Rectal smooth muscle tissue (tissue), 1 donor: ENCODE measurements around the gene PADI1.

Source experiments
- H3K27ac ChIP-seq: one replicate; pipeline ENCODE4 v1.7.0; 2013; ENCODE audit warnings: low read depth, low read length, inconsistent platforms
- H3K27me3 ChIP-seq: one replicate; pipeline ENCODE4 v1.7.0; 2013; ENCODE audit warnings: low read length; ENCODE audit not compliant: control insufficient read depth, insufficient read depth
- H3K36me3 ChIP-seq: one replicate; pipeline ENCODE4 v1.7.0; 2013; ENCODE audit warnings: low read length; ENCODE audit not compliant: control insufficient read depth, insufficient read depth
- H3K4me1 ChIP-seq: one replicate; pipeline ENCODE4 v1.7.0; 2013; ENCODE audit warnings: low read length; ENCODE audit not compliant: control insufficient read depth, insufficient read depth
- H3K4me3 ChIP-seq: one replicate; pipeline ENCODE4 v1.7.0; 2013; ENCODE audit warnings: low read length
- H3K9ac ChIP-seq: one replicate; pipeline ENCODE4 v1.7.0; 2013; ENCODE audit warnings: low read length

PADI1 gene

GRCh38 chr1:17167041-17167785 lies 37.7 kb upstream of the PADI1 start:
- Histone ChIP-seq H3K9ac (no peak overlapping the region), H3K4me3 (no peak overlapping the region), H3K27ac (no peak overlapping the region), H3K36me3 (no peaks in the 10 kb centered on the region), H3K27me3 (no peaks in the 10 kb centered on the region), H3K4me1 (no peaks in the 10 kb centered on the region)

GRCh38 chr1:17167786-17168090 lies 37.2 kb upstream of the PADI1 start:
- H3K27ac ChIP-seq: no peak overlapping the region

DNA sequence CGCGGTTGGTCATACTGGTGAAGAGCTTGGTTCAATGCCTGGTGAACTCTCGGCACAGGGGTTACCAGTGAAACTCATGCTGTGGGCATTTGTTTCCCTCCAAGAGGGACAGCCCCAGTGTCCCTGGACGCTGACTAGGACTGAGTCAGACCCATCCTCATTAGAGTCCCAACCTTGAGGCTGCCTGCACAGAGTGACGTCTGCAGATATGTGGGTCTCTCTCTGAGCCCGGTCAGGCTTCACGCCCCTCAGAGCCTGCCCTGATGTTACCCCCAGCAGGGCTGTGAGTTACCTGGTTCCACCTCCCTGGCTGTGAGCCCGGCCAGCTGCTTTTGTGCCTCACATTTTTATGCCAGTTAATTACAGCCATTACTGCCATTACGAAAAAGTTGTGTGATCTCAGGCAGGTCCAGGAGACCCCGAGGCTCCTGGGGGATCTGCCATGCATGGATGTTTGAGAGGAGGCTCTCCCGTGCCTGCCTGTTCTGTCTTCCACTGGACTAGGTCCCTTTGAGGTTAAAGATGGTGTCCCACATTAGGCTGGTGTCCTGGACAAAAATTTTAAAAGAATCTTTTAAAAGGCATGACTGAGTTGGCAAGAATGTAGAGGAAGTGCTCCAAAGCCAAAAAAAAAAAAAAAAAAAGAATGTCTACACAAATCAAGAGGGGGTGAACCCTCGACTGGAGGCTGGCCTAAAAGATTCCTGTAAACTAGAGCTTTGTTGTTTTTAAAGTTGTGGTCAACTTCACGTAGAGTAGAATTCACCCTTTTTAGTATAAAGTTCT lies 36.6 kb upstream of the PADI1 start:
- Histone ChIP-seq H3K4me3 (no peak overlapping the region), H3K9ac (no peak overlapping the region), H3K4me1 (no peaks in the 10 kb centered on the region), H3K36me3 (no peaks in the 10 kb centered on the region), H3K27ac (no peak overlapping the region), H3K27me3 (no peaks in the 10 kb centered on the region)

More at GRCh38 chr1:17167786-17168090, 37.2 kb upstream of the PADI1 start:
- Histone ChIP-seq H3K9ac (no peak overlapping the region), H3K4me3 (no peak overlapping the region), H3K36me3 (no peaks in the 10 kb centered on the region), H3K27me3 (no peaks in the 10 kb centered on the region), H3K4me1 (no peaks in the 10 kb centered on the region)

DNA sequence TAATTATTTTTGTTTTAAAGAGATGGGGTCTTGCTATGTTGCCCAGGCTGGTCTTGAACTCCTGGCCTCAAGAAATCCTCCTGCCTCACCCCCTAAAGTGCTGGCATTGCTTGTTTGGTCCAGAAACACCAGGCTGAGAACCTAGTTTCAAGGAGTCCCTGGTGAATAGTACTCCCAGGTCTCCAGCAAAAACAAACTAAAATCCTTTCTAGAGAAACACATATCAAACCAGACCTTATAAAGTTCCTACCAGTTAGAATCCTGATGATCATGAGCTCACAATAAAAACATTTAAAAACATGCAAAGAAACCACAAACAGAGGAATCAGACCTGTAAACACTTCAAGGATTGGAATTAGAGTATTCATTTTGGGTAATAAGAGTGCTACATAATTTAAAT lies 34.4 kb upstream of the PADI1 start:
- no peak overlapping the region for H3K4me3 ChIP-seq
- H3K27ac ChIP-seq: no peak overlapping the region
- H3K9ac ChIP-seq: no peak overlapping the region
- H3K27me3 ChIP-seq: no peaks in the 10 kb centered on the region
- no peaks in the 10 kb centered on the region for H3K36me3 ChIP-seq
- H3K4me1 ChIP-seq: no peaks in the 10 kb centered on the region

- H3K9ac ChIP-seq: no peak overlapping the region
- H3K4me1 ChIP-seq: no peaks in the 10 kb centered on the region
- H3K27me3 ChIP-seq: no peaks in the 10 kb centered on the region
- no peaks in the 10 kb centered on the region for H3K36me3 ChIP-seq
- H3K27ac ChIP-seq: no peak overlapping the region
- H3K4me3 ChIP-seq: no peak overlapping the region
Measured at GRCh38 chr1:17173217-17173616, 31.7 kb upstream of the PADI1 start.

DNA sequence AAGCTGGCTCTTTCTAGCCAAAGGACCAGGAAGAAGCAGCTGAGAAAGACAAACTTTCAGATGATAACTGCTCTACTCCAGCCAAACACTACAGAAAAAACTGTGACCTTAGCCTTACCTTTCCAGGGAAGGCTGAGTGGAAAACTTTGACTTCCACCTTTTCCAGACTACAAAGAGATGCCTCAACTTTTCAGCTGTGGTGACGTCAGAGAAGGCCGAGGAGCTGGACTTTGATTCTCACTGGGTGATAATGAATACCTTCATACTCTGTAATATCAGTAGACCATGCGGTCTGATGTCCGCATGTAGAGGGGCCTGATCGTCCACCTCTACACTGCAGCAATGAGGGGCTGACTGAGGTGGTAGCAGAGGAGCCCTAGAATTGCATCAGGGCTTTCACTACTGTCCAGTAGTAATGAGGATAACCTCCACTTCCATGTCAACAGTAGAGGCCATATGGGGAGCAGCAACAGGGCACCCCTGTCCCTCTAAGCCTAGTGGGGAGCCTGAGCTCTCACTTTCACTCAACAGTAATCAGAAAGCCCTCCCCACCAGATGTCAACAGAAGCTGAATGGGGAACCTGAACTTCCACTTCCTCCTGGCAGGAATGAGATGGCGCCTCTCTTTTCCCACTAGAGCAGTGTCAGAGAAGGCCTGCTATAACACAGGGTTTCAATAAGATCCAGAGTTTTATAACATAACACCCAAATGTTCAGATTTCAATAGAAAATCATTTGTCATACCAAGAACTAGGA lies 28.4 kb upstream of the PADI1 start:
- no peak overlapping the region for H3K9ac ChIP-seq
- H3K4me1 ChIP-seq: no peaks in the 10 kb centered on the region
- H3K27me3 ChIP-seq: no peaks in the 10 kb centered on the region
- no peak overlapping the region for H3K27ac ChIP-seq
- H3K4me3 ChIP-seq: no peak overlapping the region
- no peaks in the 10 kb centered on the region for H3K36me3 ChIP-seq

GRCh38 chr1:17177651-17178050 lies 27.3 kb upstream of the PADI1 start:
- Histone ChIP-seq H3K27me3 (no peaks in the 10 kb centered on the region), H3K4me3 (no peak overlapping the region), H3K4me1 (no peaks in the 10 kb centered on the region), H3K27ac (no peak overlapping the region), H3K9ac (no peak overlapping the region), H3K36me3 (no peaks in the 10 kb centered on the region)

- Histone ChIP-seq H3K4me3 (no peak overlapping the region), H3K9ac (no peak overlapping the region), H3K4me1 (no peaks in the 10 kb centered on the region), H3K36me3 (no peaks in the 10 kb centered on the region), H3K27me3 (no peaks in the 10 kb centered on the region), H3K27ac (no peak overlapping the region)
Measured at GRCh38 chr1:17181781-17182464, 23.0 kb upstream of the PADI1 start.

DNA sequence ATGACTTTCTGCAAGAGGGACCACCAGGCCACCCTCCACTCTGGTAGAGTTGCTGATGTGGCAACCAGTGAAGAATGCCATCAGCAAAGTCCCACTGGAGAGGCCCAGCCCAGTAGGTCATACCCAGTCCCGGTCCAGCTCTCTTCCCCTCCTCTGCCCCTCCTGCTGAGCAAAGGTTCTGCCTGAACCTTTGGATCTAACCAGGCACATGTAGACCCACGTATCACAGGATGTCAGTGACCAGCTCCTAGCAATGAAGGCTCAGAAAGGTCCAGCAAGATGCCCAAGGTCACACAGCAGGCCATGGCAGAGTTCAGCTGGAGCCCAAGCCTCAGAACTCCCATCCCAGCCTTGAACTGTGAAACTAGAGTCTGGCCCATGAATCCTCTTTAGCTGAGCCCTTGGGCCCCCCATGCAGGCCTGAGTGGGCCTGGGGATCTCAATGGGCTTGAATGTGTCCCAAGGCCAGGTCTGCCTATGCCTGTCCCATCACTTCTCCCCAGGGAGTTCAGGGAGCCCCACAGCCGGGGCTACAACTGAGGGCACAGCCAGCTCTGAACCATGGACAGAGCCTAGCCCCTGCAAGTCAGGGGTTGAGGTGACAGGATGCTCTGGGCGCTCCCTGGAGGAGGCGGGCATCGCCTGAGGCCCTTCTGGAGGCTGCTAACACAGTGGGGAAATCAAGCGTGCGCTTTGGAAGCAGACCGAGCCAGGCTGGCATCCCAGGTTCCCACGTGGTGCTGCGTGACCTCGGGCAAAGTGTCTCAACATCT lies 21.4 kb upstream of the PADI1 start:
- H3K27me3 ChIP-seq: no peaks in the 10 kb centered on the region
- no peak overlapping the region for H3K4me3 ChIP-seq
- H3K36me3 ChIP-seq: no peaks in the 10 kb centered on the region
- H3K27ac ChIP-seq: no peak overlapping the region
- H3K4me1 ChIP-seq: no peaks in the 10 kb centered on the region
- H3K9ac ChIP-seq: no peak overlapping the region

DNA sequence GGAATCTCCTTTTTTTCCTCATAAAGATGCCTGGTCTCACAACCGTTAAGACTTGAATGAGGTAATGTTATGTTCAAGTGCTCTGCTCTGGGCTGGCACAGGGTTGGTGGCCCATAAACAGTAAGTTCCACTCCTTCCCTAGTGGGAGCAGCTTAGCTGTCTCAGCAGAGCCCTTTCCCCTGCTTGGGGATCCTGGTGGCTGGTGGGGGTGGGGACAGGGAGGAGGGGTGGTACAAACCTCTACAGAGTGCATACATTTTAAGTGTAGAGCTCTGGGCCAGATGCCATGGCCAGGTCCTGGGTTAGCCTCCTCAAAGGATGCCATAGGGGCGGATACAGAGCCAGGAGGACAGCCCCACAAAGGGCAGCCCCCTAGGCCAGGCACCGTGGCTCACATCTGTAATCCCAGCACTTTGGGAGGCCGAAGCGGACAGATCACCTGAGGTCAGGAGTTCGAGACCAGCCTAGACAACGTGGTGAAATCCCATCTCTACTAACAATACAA lies 20.7 kb upstream of the PADI1 start:
- Histone ChIP-seq H3K4me3 (no peak overlapping the region), H3K27ac (no peak overlapping the region), H3K27me3 (no peaks in the 10 kb centered on the region), H3K9ac (no peak overlapping the region), H3K4me1 (no peaks in the 10 kb centered on the region), H3K36me3 (no peaks in the 10 kb centered on the region)

- Histone ChIP-seq H3K4me3 (no peak overlapping the region), H3K4me1 (no peaks in the 10 kb centered on the region), H3K27me3 (no peaks in the 10 kb centered on the region), H3K27ac (no peak overlapping the region), H3K36me3 (no peaks in the 10 kb centered on the region), H3K9ac (no peak overlapping the region)
Measured at GRCh38 chr1:17184822-17185484, 20.0 kb upstream of the PADI1 start.
